ENCODE measurements around the gene CBLIF.

GRCh38 chr11:59866397-59866796, 21.1 kb upstream of the CBLIF start, which contains the start of gene TCN1:
- TF ChIP-seq, protein P1, sequence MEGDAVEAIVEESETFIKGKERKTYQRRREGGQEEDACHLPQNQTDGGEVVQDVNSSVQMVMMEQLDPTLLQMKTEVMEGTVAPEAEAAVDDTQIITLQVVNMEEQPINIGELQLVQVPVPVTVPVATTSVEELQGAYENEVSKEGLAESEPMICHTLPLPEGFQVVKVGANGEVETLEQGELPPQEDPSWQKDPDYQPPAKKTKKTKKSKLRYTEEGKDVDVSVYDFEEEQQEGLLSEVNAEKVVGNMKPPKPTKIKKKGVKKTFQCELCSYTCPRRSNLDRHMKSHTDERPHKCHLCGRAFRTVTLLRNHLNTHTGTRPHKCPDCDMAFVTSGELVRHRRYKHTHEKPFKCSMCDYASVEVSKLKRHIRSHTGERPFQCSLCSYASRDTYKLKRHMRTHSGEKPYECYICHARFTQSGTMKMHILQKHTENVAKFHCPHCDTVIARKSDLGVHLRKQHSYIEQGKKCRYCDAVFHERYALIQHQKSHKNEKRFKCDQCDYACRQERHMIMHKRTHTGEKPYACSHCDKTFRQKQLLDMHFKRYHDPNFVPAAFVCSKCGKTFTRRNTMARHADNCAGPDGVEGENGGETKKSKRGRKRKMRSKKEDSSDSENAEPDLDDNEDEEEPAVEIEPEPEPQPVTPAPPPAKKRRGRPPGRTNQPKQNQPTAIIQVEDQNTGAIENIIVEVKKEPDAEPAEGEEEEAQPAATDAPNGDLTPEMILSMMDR (IDR thresholded peaks at IDR 0.05), result no peak
- no peak for TF ChIP-seq POLR2A (IDR thresholded peaks at IDR 0.05)

All from esophagus squamous epithelium (tissue), 4 donors.